ENCODE results near the gene USP44.

Gene USP44

DNA sequence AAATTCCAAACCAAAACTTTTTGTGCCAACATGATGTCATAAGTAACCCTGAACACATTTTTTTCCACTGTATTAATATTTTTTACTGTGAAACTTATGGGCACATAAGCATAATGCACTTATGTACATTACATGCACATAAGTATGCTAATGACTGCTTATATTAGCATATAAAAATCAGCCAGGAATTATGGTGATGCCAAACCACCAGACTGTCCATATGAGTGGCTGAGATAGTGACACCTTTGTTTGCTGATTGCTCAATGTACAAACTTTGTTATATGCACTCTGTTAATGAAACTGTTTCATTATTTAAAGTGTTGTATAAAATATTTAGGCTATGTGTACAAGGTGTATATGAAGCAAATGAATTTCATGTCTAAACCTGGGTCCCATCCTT, 32.3 kb downstream of the USP44 start:
- Histone ChIP-seq H3K27ac (ENCODE audit: low read depth, low read length) (no peak overlapping the region), H3K27me3 (ENCODE audit: control insufficient read depth, insufficient read depth, low read length) (no peaks in the 10 kb centered on the region), H3K4me3 (ENCODE audit: low read length) (no peak overlapping the region), H3K36me3 (ENCODE audit: control insufficient read depth, insufficient read depth, low read length) (peaks cover 4% of the 10 kb centered on the region), H3K9ac (ENCODE audit: low read length) (no peak overlapping the region), H3K4me1 (ENCODE audit: control insufficient read depth, insufficient read depth, low read length) (no peaks in the 10 kb centered on the region)

DNA sequence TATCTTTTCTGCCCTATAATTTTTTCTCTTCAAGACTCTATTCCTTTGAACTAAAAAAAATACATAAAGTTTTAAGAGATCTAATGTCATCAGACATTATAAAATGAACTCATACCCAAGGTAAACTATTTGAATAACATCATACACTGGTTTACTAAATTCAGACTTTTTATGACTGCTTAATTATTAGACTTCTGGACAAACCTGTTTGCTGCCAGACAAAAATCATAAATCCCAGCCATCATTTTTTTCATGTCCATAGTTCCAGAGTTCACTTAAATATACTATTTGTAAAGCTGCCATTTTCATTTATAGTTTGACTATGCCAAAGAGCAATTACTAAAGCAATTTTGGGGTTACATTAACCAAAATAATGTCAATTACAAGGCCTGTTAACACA, 34.0 kb downstream of the USP44 start:
- Histone ChIP-seq H3K36me3 (ENCODE audit: control insufficient read depth, insufficient read depth, low read length) (peaks cover 10% of the 10 kb centered on the region), H3K9ac (ENCODE audit: low read length) (no peak overlapping the region), H3K4me3 (ENCODE audit: low read length) (no peak overlapping the region), H3K27ac (ENCODE audit: low read depth, low read length) (no peak overlapping the region), H3K27me3 (ENCODE audit: control insufficient read depth, insufficient read depth, low read length) (no peaks in the 10 kb centered on the region), H3K4me1 (ENCODE audit: control insufficient read depth, insufficient read depth, low read length) (no peaks in the 10 kb centered on the region)

DNA sequence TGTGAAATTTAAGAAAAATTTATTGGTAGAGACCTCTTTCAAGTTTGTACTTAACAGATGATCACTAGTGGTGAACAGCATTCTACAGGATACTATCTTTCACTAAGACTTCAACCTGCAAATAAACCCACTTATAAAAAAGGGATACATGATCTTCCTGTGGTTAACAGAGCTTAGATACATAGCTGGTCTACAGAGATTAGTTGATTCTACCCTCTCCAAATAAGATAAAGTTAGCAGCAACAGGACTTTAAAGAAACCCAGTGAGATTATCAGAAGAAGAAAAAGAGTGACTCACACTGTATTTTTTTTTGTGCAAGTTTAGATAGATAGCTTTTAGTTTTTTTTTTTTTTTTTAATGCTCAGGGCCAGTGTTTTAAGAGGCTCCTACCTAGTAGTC, 34.5 kb downstream of the USP44 start:
- Histone ChIP-seq H3K36me3 (ENCODE audit: control insufficient read depth, insufficient read depth, low read length) (peaks cover 12% of the 10 kb centered on the region), H3K27me3 (ENCODE audit: control insufficient read depth, insufficient read depth, low read length) (no peaks in the 10 kb centered on the region), H3K9ac (ENCODE audit: low read length) (no peak overlapping the region), H3K4me1 (ENCODE audit: control insufficient read depth, insufficient read depth, low read length) (no peaks in the 10 kb centered on the region), H3K27ac (ENCODE audit: low read depth, low read length) (no peak overlapping the region), H3K4me3 (ENCODE audit: low read length) (no peak overlapping the region)

DNA sequence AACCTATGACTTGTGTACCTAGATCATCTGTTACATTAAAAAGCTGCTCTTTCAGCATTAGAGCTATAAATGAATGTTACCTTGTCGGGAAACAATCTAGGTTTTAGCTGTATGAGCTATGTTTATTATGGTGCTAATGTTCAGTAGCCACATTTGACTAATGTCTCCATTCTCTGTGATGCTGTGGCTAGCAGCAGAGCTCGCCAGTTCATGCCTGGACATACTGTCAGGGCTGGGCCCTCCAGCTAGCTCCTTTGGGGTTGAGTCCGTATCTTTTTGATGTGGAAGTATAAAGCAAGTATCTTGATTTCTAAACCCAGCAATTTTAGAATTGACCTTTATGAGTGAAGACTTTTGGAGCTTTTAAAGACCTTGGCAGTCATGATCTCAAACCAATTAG, 36.1 kb downstream of the USP44 start:
- no peaks in the 10 kb centered on the region for H3K4me1 ChIP-seq (ENCODE audit: control insufficient read depth, insufficient read depth, low read length)
- peaks cover 12% of the 10 kb centered on the region for H3K36me3 ChIP-seq (ENCODE audit: control insufficient read depth, insufficient read depth, low read length)
- no peak overlapping the region for H3K27ac ChIP-seq (ENCODE audit: low read depth, low read length)
- no peaks in the 10 kb centered on the region for H3K27me3 ChIP-seq (ENCODE audit: control insufficient read depth, insufficient read depth, low read length)
- no peak overlapping the region for H3K4me3 ChIP-seq (ENCODE audit: low read length)
- no peak overlapping the region for H3K9ac ChIP-seq (ENCODE audit: low read length)

DNA sequence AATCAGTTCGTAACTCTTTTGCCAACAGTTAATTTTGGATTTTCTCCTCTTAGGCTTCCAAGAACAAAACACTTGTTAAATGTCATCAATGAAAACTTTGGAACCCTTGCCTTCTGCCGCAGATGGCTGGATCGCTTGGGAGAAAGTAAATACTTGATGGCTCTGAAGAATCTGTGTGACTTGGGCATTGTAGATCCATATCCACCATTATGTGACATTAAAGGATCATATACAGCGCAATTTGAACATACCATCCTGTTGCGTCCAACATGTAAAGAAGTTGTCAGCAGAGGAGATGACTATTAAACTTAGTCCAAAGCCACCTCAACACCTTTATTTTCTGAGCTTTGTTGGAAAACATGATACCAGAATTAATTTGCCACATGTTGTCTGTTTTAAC, 37.7 kb downstream of the USP44 start:
- H3K4me3 ChIP-seq (ENCODE audit: low read length) = no peak overlapping the region
- no peak overlapping the region for H3K9ac ChIP-seq (ENCODE audit: low read length)
- peaks cover 12% of the 10 kb centered on the region for H3K36me3 ChIP-seq (ENCODE audit: control insufficient read depth, insufficient read depth, low read length)
- no peaks in the 10 kb centered on the region for H3K4me1 ChIP-seq (ENCODE audit: control insufficient read depth, insufficient read depth, low read length)
- H3K27me3 ChIP-seq (ENCODE audit: control insufficient read depth, insufficient read depth, low read length) = no peaks in the 10 kb centered on the region
- H3K27ac ChIP-seq (ENCODE audit: low read depth, low read length) = no peak overlapping the region

DNA sequence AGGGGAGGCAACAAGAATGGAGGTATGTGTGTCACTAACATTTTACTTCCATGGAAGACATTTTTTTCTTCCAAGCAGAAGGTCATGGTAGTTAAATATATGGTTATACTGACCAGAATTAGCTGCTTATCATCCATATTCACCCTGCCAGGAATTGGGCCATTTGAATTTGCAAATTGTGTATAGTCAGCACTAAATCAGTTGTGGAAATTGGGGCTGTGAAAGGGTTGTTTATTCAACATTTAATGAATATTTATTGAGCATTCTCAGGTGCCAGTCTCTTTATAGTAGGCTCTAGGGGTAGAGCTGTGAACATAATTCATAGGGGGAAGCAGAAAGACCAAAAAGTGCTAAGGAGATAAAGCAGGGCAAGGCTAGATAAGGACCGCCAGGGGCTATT, 39.3 kb downstream of the USP44 start:
- H3K36me3 ChIP-seq (ENCODE audit: control insufficient read depth, insufficient read depth, low read length) = peaks cover 12% of the 10 kb centered on the region
- H3K9ac ChIP-seq (ENCODE audit: low read length) = no peak overlapping the region

DNA sequence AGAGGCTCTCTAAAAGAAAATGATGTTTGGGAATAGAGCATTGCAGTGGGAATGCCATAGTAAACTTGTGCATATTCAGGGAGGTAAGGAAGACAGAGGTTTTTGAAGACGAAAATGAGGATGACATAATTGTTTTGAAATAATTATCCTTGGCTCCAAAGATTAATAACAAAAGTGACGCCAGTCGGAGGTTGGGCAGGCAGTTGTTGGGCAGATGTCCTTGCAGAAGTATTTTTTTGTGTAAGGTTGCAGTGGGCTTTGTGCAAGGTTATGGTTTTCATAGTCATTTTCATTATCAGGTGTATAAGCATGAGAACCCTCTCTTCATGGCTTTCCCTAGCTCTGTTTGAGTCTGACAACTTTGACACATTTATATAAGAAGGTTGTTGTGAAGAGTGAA, 42.0 kb downstream of the USP44 start:
- no peaks in the 10 kb centered on the region for H3K4me1 ChIP-seq (ENCODE audit: control insufficient read depth, insufficient read depth, low read length)
- peaks cover 15% of the 10 kb centered on the region for H3K36me3 ChIP-seq (ENCODE audit: control insufficient read depth, insufficient read depth, low read length)
- H3K4me3 ChIP-seq (ENCODE audit: low read length) = no peak overlapping the region
- no peak overlapping the region for H3K9ac ChIP-seq (ENCODE audit: low read length)
- no peaks in the 10 kb centered on the region for H3K27me3 ChIP-seq (ENCODE audit: control insufficient read depth, insufficient read depth, low read length)
- no peak overlapping the region for H3K27ac ChIP-seq (ENCODE audit: low read depth, low read length)

More for the DNA sequence above, 39.3 kb downstream of the USP44 start:
- Histone ChIP-seq H3K27ac (ENCODE audit: low read depth, low read length) (no peak overlapping the region), H3K4me3 (ENCODE audit: low read length) (no peak overlapping the region), H3K27me3 (ENCODE audit: control insufficient read depth, insufficient read depth, low read length) (no peaks in the 10 kb centered on the region), H3K4me1 (ENCODE audit: control insufficient read depth, insufficient read depth, low read length) (no peaks in the 10 kb centered on the region)

DNA sequence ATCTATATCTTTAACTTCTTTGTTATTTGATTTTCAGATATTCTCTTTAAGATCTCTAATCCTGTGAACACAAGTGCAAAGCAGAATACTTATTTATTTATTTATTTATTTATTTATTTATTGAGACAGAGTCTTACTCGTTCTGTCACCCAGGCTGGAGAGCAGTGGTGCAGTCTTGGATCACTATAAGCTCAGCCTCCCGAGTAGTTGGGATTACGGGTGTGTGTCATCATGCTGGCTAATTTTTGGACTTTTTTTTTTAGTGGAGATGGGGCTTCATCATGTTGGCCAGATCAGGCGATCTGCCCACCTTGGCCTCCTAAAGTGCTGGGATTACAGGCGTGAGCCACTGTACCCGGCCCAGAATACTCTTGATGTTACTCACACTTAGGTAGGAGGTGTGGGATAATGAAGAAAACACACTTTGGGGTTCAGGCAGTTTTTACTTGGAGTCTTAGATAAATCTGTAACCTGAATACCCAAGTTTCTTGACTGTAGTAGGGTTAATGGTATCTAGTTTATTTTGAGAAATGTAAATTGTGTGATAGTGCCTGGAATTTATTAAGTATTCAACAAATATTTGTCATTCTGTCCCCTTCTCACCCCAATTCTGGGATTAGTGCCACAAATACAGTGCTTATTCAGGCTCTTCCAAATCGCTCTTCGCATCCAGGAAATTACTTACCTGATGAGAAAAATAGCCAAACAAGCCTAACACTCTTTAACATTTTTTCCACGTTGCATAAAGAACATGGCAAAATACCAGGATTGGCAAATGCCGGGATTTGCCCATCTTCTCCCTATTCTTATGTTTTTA, 44.4 kb downstream of the USP44 start:
- no peak overlapping the region for H3K4me3 ChIP-seq (ENCODE audit: low read length)
- peaks cover 10% of the 10 kb centered on the region for H3K36me3 ChIP-seq (ENCODE audit: control insufficient read depth, insufficient read depth, low read length)
- no peak overlapping the region for H3K27ac ChIP-seq (ENCODE audit: low read depth, low read length)
- no peak overlapping the region for H3K9ac ChIP-seq (ENCODE audit: low read length)
- no peaks in the 10 kb centered on the region for H3K4me1 ChIP-seq (ENCODE audit: control insufficient read depth, insufficient read depth, low read length)
- H3K27me3 ChIP-seq (ENCODE audit: control insufficient read depth, insufficient read depth, low read length) = no peaks in the 10 kb centered on the region

DNA sequence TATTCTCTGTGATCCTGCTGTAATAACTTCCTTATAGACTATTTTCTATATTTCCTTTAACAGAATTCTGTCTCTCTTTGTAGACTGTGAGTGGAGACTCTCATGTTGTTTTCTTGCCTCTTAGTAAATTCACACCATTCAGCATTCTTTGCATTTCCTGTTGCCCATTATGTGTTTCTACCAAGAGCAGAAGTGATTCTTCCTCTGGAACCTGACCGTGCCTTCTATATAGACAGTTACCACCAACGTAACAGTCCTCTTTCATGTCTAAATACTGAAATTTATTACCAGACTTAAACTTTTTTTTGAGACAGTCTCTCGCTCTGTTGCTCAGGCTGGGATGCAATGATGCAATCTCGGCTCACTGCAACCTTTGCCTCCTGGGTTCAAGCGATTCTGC, 46.2 kb downstream of the USP44 start:
- Histone ChIP-seq H3K4me1 (ENCODE audit: control insufficient read depth, insufficient read depth, low read length) (no peaks in the 10 kb centered on the region), H3K27ac (ENCODE audit: low read depth, low read length) (no peak overlapping the region), H3K9ac (ENCODE audit: low read length) (no peak overlapping the region), H3K27me3 (ENCODE audit: control insufficient read depth, insufficient read depth, low read length) (no peaks in the 10 kb centered on the region), H3K4me3 (ENCODE audit: low read length) (no peak overlapping the region), H3K36me3 (ENCODE audit: control insufficient read depth, insufficient read depth, low read length) (peaks cover 9% of the 10 kb centered on the region)

DNA sequence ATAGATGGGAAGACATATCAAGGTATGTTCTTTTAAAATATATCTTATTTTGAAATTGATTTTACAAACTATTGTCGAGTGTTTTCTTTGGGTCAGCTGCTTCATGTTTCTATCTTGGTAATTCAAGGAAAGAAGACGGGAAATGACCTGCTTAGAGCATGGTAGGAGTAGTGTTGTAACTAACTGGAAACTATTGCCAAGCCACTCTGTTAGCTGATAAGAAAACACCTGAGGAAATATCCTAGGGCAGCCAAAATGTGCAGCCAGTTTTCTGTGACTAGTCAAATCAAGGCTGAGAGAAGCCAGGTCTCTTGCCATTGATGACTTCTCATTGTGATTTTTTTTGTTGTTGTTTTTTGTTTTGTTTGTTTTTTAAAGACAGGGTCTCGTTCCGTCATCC, 47.1 kb downstream of the USP44 start:
- Histone ChIP-seq H3K9ac (ENCODE audit: low read length) (no peak overlapping the region), H3K4me1 (ENCODE audit: control insufficient read depth, insufficient read depth, low read length) (no peaks in the 10 kb centered on the region), H3K27me3 (ENCODE audit: control insufficient read depth, insufficient read depth, low read length) (no peaks in the 10 kb centered on the region), H3K4me3 (ENCODE audit: low read length) (no peak overlapping the region), H3K27ac (ENCODE audit: low read depth, low read length) (no peak overlapping the region), H3K36me3 (ENCODE audit: control insufficient read depth, insufficient read depth, low read length) (peaks cover 11% of the 10 kb centered on the region)

DNA sequence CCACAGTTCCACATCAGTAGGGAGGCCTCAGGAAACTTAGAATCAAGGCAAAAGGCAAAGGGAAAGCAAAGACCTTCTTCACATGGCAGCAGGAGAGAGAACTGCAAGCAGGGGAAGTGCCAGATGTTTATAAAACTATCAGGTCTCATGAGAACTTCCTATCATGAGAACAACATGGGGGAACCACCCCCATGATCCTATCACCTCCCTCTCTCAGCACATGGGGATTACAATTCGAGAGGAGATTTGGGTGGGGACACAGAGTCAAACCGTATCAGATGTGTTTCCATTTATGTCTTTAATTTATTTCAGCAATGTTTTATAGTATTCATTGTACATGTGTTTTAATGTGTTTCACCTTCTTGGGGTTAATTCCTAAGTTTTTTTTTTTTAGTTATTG, 51.5 kb downstream of the USP44 start:
- peaks cover 26% of the 10 kb centered on the region for H3K36me3 ChIP-seq (ENCODE audit: control insufficient read depth, insufficient read depth, low read length)
- no peak overlapping the region for H3K4me3 ChIP-seq (ENCODE audit: low read length)
- H3K4me1 ChIP-seq (ENCODE audit: control insufficient read depth, insufficient read depth, low read length) = no peaks in the 10 kb centered on the region
- H3K27ac ChIP-seq (ENCODE audit: low read depth, low read length) = no peak overlapping the region
- no peaks in the 10 kb centered on the region for H3K27me3 ChIP-seq (ENCODE audit: control insufficient read depth, insufficient read depth, low read length)
- no peak overlapping the region for H3K9ac ChIP-seq (ENCODE audit: low read length)

DNA sequence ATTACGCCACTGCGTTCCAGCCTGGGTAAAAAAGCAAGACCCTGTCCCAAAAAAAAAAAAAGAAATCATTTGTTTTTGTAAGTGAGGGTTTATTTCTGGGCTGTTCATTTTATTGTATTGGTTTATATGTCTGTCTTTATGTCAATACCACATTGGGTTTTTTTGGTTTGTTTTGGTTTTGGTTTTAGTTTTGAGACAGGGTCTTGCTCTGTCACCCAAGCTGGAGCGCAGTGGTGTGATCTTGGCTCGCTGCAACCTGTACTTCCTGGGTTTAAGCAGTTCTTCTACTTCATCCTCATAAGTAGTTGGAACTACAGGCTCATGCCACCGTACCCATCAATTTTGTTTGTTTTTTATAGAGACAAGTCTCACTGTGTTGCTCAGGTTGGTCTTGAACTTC, 52.3 kb downstream of the USP44 start:
- no peaks in the 10 kb centered on the region for H3K27me3 ChIP-seq (ENCODE audit: control insufficient read depth, insufficient read depth, low read length)
- H3K4me3 ChIP-seq (ENCODE audit: low read length) = no peak overlapping the region
- H3K9ac ChIP-seq (ENCODE audit: low read length) = no peak overlapping the region
- H3K4me1 ChIP-seq (ENCODE audit: control insufficient read depth, insufficient read depth, low read length) = no peaks in the 10 kb centered on the region
- H3K36me3 ChIP-seq (ENCODE audit: control insufficient read depth, insufficient read depth, low read length) = peaks cover 20% of the 10 kb centered on the region
- H3K27ac ChIP-seq (ENCODE audit: low read depth, low read length) = no peak overlapping the region

DNA sequence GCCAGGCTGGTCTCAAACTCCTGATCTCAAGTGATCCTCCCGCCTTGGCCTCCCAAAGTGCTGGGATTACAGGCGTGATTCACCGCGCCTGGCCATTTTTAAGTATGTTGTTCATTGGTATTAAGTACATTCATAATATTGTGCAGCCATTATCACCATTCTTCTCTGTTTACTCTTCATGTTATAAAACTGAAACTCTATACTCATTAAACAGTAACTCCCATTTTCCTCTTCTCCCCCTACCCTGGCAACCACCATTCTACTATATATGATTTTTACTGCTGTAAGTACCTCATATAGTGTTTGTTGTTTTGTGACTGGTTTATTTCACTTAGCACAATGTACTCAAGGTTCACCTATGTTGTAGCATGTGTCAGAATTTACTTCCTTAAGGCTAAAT, 54.2 kb downstream of the USP44 start:
- Histone ChIP-seq H3K27me3 (ENCODE audit: control insufficient read depth, insufficient read depth, low read length) (no peaks in the 10 kb centered on the region), H3K4me3 (ENCODE audit: low read length) (no peak overlapping the region), H3K36me3 (ENCODE audit: control insufficient read depth, insufficient read depth, low read length) (peaks cover 17% of the 10 kb centered on the region), H3K4me1 (ENCODE audit: control insufficient read depth, insufficient read depth, low read length) (no peaks in the 10 kb centered on the region), H3K27ac (ENCODE audit: low read depth, low read length) (no peak overlapping the region), H3K9ac (ENCODE audit: low read length) (no peak overlapping the region)

Measured in rectal smooth muscle tissue (tissue), 1 donor.